A549 (cell line): ENCODE measurements around the gene LGR4. TPM values are rescaled to one million over a fixed set of nuclear protein-coding genes. Genes with fewer than 3 reads are reported as not detected.

Experiments
- ATAC-seq, 2 experiments: fragments of 200-7000 bp in 1 of 2; fragments of >200 bp in 1 of 2; cut with Nextera tagmentation in 1 of 2; cut with Tn5 transposase in 1 of 2; 3 replicates each; pipeline versions ENCODE4 v1.8.0 to v1.9.1; 2018 to 2020; ENCODE audit warnings: mild to moderate bottlenecking in 1 of 2, moderate library complexity in 1 of 2
- CTCF ChIA-PET: fragments of 300-600 bp; sonication (Branson Sonifier 250); formaldehyde crosslinking; extraction: SDS; loops from one replicate; lab custom pipeline; 2021; ENCODE audit warnings: antibody characterized with exemption, inconsistent platforms; lab: Yijun Ruan, JAX
- POLR2A ChIA-PET: fragments of 350-600 bp; formaldehyde crosslinking; extraction: SDS; loops from one replicate; lab custom pipeline; 2021; ENCODE audit warnings: antibody characterized with exemption, inconsistent platforms; lab: Yijun Ruan, JAX
- DNase-seq, 2 experiments: peaks; one replicate each; pipeline versions ENCODE4 v3.0.0 to v3.0.0-alpha.2; 2011 to 2016; ENCODE audit warnings: low read depth in 1 of 2, low spot score in 1 of 2
- FAIRE-seq: peaks from 2 replicates; lab custom pipeline; 2011; peaks lifted over from hg19 to GRCh38; lab: Jason Lieb, UNC
- H3K27ac ChIP-seq, 2 experiments: fragments of >200 bp; sonication (Bioruptor Twin); formaldehyde crosslinking; 3 replicates each; pipeline ENCODE4 v1.5.1; 2016 to 2017
- H3K4me1 ChIP-seq: fragments of >200 bp; sonication (Bioruptor Twin); formaldehyde crosslinking; 3 replicates; pipeline ENCODE4 v1.6.1; 2016
- H3K4me2 ChIP-seq: fragments of >200 bp; sonication (Bioruptor Twin); formaldehyde crosslinking; 3 replicates; pipeline ENCODE4 v1.6.1; 2016
- H3K4me3 ChIP-seq: fragments of >200 bp; sonication (Bioruptor Twin); formaldehyde crosslinking; 3 replicates; pipeline ENCODE4 v1.5.1; 2016
- H3K9me3 ChIP-seq: fragments of >200 bp; sonication (Bioruptor Twin); formaldehyde crosslinking; 3 replicates; pipeline ENCODE4 v1.6.1; 2016
- CEBPB ChIP-seq, 2 experiments: fragments of >200 bp in 1 of 2; sonication (Bioruptor Twin) in 1 of 2; formaldehyde crosslinking in 1 of 2; IDR thresholded peaks; 2 replicates each; pipeline ENCODE4 v1.6.1; 2012 to 2016
- CHD2 ChIP-seq: fragments of 150-350 bp; IDR thresholded peaks from 2 replicates; pipeline ENCODE4 v1.6.1; 2014; ENCODE audit warnings: low read length; ENCODE audit not compliant: partially characterized antibody
- EP300 ChIP-seq, 2 experiments: fragments of >200 bp; sonication (Bioruptor Twin); formaldehyde crosslinking; IDR thresholded peaks; 2 replicates in 1 of 2; 3 replicates in 1 of 2; pipeline ENCODE4 v1.6.1; 2016 to 2017
- FOSB ChIP-seq: fragments of 250-450 bp; sonication (Bioruptor Pico); IDR thresholded peaks from 2 replicates; pipeline ENCODE4 v1.5.0; 2020; ENCODE audit warnings: mild to moderate bottlenecking, moderate library complexity
- FOXS1 ChIP-seq: fragments of 250-450 bp; sonication (Bioruptor Pico); IDR thresholded peaks from 2 replicates; pipeline ENCODE4 v1.5.0; 2020; ENCODE audit warnings: mild to moderate bottlenecking, moderate library complexity
- HDAC2 ChIP-seq: fragments of 200-600 bp; sonication (generic); IDR thresholded peaks from 2 replicates; pipeline ENCODE4 v1.6.1; 2016
- HOXA7 ChIP-seq: fragments of 250-450 bp; sonication (Bioruptor Pico); IDR thresholded peaks from 2 replicates; pipeline ENCODE4 v1.5.0; 2020; ENCODE audit warnings: mild to moderate bottlenecking, moderate library complexity
- JUN ChIP-seq, 2 experiments: fragments of >200 bp; sonication (Bioruptor Twin); formaldehyde crosslinking; IDR thresholded peaks; 2 replicates in 1 of 2; 3 replicates in 1 of 2; pipeline ENCODE4 v1.6.1; 2016 to 2017
- JUNB ChIP-seq: fragments of >200 bp; sonication (Bioruptor Twin); formaldehyde crosslinking; IDR thresholded peaks from 2 replicates; pipeline ENCODE4 v1.6.1; 2016
- KDM5A ChIP-seq: fragments of 200-600 bp; sonication (generic); IDR thresholded peaks from 2 replicates; pipeline ENCODE4 v1.6.1; 2016; ENCODE audit warnings: antibody characterized with exemption, mild to moderate bottlenecking
- MAFK ChIP-seq: fragments of 450-650 bp; IDR thresholded peaks from 2 replicates; pipeline ENCODE4 v1.6.1; 2014; ENCODE audit not compliant: partially characterized antibody
- MAZ ChIP-seq: fragments of 150-350 bp; IDR thresholded peaks from 2 replicates; pipeline ENCODE4 v1.6.1; 2014; ENCODE audit warnings: antibody characterized with exemption, low read depth, low read length, borderline replicate concordance
- NR3C1 ChIP-seq: fragments of >200 bp; sonication (Bioruptor Twin); formaldehyde crosslinking; IDR thresholded peaks from 3 replicates; pipeline ENCODE4 v1.6.1; 2017
- POLR2A ChIP-seq: IDR thresholded peaks from 2 replicates; pipeline ENCODE4 v1.6.1; 2012; ENCODE audit warnings: mild to moderate bottlenecking, low read length
- POLR2AphosphoS2 ChIP-seq: conservative IDR thresholded peaks from 2 replicates; pipeline ENCODE4 v1.6.1; 2012; ENCODE audit warnings: low read length, improper control_type of control experiment, inconsistent platforms
- SREBF2 ChIP-seq: fragments of 450-650 bp; IDR thresholded peaks from 2 replicates; pipeline ENCODE4 v1.6.1; 2014; ENCODE audit warnings: mild to moderate bottlenecking, moderate library complexity
- TFCP2L1 ChIP-seq: fragments of 250-450 bp; sonication (Bioruptor Pico); IDR thresholded peaks from 2 replicates; pipeline ENCODE4 v1.5.0; 2021; ENCODE audit warnings: mild to moderate bottlenecking
- TP53 ChIP-seq: fragments of 250-450 bp; sonication (Bioruptor Pico); IDR thresholded peaks from 2 replicates; pipeline ENCODE4 v1.5.0; 2021; ENCODE audit warnings: mild to moderate bottlenecking, moderate library complexity
- ZC3H11A ChIP-seq: fragments of 450-650 bp; IDR thresholded peaks from 2 replicates; pipeline ENCODE4 v1.6.1; 2014; ENCODE audit warnings: antibody characterized with exemption, mild to moderate bottlenecking
- ZSCAN20 ChIP-seq: fragments of 250-450 bp; sonication (Bioruptor Pico); IDR thresholded peaks from 2 replicates; pipeline ENCODE4 v1.8.0; 2022; ENCODE audit warnings: mild to moderate bottlenecking, moderate library complexity
- WGBS: methylation state at CpG from one replicate; pipeline ENCODE4 v1.1.6; 2017; ENCODE audit errors: missing lambda C conversion rate; 5-methylcytosine and 5-hydroxymethylcytosine counted together
- polyA plus RNA-seq, 4 experiments: library from polyadenylated mRNA; depleted of rRNA in 3 of 4; stranded (reverse); fragments of >200 nt; fragmentation: RNase III in 1 of 4; extraction: RNeasy Plus Mini Kit Qiagen cat#74134 plus additional on column Dnase treatment in 1 of 4; gene quantifications; 2 replicates in 3 of 4; 3 replicates in 1 of 4; pipeline ENCODE4 v1.2.3, GENCODE V29; 2011 to 2017
- TF ChIP-seq, protein P1 (sequence below): fragments of >200 bp; sonication (Bioruptor Twin); formaldehyde crosslinking; IDR thresholded peaks from 3 replicates; pipeline ENCODE4 v1.6.1; 2016
- TF ChIP-seq, protein P2 (sequence below): fragments of >200 bp; sonication (Bioruptor Twin); formaldehyde crosslinking; IDR thresholded peaks from 3 replicates; pipeline ENCODE4 v1.5.1; 2016
- TF ChIP-seq, protein P3 (sequence below): fragments of 150-350 bp; IDR thresholded peaks from 2 replicates; pipeline ENCODE4 v1.6.1; 2014; ENCODE audit warnings: low read depth, mild to moderate bottlenecking, low read length
- TF ChIP-seq, protein P4 (sequence below): fragments of 450-650 bp; IDR thresholded peaks from 2 replicates; pipeline ENCODE4 v1.6.1; 2014; ENCODE audit warnings: antibody characterized with exemption
- TF ChIP-seq, protein P5 (sequence below): IDR thresholded peaks from 2 replicates; pipeline ENCODE4 v1.6.1; 2012
- TF ChIP-seq, protein P6 (sequence below): IDR thresholded peaks from 2 replicates; pipeline ENCODE4 v1.6.1; 2012; ENCODE audit warnings: low read depth, borderline replicate concordance
- TF ChIP-seq, protein P7 (sequence below): fragments of 250-450 bp; sonication (Bioruptor Pico); IDR thresholded peaks from 2 replicates; pipeline ENCODE4 v1.5.0; 2020; ENCODE audit warnings: low read depth, mild to moderate bottlenecking, moderate library complexity

The LGR4 gene
- polyA plus RNA-seq, 2 of the 4 experiments (the other 2 are of a cell fraction): 41.2 to 130 TPM

DNA sequence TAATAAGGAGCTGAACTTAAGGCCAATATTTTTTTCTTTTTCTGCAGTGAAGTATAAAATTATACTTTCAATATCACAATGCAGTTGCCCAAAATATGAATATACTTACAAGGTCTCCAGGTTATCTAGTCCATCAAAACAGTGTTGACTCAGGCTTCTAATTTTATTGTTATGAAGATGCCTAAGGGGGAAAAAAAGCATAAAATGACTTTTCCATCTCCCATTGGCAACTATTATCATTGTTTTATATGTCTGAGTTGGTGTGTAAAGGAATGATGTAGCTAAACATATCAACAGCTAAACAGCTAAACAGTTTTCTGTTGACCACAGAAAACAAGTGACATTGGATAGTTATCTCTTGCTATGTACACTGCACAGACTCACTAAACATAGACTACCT is 88.4 kb downstream of the LGR4 start:
- ChIA-PET CTCF (interaction anchor here (1.2 to 2.1 kb wide), 4 partner anchors 9 to 102 kb away, joined by 3 to 8 read pairs (median 4); partner anchors contain the start of gene LGR4), POLR2A (no interaction called here)
- no peaks in the 10 kb centered on the region for H3K9me3 ChIP-seq
- peak overlapping the region; percentile 64; the same call in 2 of the 3 replicates for H3K4me2 ChIP-seq
- peaks cover 91% of the 10 kb centered on the region for H3K4me1 ChIP-seq
- H3K4me3 ChIP-seq: no peak overlapping the region
- peak overlapping the region in 1 of 2 experiments; percentile 53; a peak in 2 of 6 replicates for H3K27ac ChIP-seq
- TF ChIP-seq SREBF2: no peak
- TF ChIP-seq POLR2AphosphoS2: no peak
- no peak for TF ChIP-seq JUNB
- TF ChIP-seq, protein P1, sequence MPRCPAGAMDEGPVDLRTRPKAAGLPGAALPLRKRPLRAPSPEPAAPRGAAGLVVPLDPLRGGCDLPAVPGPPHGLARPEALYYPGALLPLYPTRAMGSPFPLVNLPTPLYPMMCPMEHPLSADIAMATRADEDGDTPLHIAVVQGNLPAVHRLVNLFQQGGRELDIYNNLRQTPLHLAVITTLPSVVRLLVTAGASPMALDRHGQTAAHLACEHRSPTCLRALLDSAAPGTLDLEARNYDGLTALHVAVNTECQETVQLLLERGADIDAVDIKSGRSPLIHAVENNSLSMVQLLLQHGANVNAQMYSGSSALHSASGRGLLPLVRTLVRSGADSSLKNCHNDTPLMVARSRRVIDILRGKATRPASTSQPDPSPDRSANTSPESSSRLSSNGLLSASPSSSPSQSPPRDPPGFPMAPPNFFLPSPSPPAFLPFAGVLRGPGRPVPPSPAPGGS: no peak
- TF ChIP-seq MAZ: no peak
- TF ChIP-seq, protein P2, sequence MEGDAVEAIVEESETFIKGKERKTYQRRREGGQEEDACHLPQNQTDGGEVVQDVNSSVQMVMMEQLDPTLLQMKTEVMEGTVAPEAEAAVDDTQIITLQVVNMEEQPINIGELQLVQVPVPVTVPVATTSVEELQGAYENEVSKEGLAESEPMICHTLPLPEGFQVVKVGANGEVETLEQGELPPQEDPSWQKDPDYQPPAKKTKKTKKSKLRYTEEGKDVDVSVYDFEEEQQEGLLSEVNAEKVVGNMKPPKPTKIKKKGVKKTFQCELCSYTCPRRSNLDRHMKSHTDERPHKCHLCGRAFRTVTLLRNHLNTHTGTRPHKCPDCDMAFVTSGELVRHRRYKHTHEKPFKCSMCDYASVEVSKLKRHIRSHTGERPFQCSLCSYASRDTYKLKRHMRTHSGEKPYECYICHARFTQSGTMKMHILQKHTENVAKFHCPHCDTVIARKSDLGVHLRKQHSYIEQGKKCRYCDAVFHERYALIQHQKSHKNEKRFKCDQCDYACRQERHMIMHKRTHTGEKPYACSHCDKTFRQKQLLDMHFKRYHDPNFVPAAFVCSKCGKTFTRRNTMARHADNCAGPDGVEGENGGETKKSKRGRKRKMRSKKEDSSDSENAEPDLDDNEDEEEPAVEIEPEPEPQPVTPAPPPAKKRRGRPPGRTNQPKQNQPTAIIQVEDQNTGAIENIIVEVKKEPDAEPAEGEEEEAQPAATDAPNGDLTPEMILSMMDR: no peak
- no peak for TF ChIP-seq POLR2A
- TF ChIP-seq NR3C1: no peak
- TF ChIP-seq, protein P3, sequence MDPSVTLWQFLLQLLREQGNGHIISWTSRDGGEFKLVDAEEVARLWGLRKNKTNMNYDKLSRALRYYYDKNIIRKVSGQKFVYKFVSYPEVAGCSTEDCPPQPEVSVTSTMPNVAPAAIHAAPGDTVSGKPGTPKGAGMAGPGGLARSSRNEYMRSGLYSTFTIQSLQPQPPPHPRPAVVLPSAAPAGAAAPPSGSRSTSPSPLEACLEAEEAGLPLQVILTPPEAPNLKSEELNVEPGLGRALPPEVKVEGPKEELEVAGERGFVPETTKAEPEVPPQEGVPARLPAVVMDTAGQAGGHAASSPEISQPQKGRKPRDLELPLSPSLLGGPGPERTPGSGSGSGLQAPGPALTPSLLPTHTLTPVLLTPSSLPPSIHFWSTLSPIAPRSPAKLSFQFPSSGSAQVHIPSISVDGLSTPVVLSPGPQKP: no peak
- TF ChIP-seq ZSCAN20 (CRISPR knock-in tag): no peak
- ATAC-seq (no peak), FAIRE-seq (no peak), DNase-seq (no peak)

DNA sequence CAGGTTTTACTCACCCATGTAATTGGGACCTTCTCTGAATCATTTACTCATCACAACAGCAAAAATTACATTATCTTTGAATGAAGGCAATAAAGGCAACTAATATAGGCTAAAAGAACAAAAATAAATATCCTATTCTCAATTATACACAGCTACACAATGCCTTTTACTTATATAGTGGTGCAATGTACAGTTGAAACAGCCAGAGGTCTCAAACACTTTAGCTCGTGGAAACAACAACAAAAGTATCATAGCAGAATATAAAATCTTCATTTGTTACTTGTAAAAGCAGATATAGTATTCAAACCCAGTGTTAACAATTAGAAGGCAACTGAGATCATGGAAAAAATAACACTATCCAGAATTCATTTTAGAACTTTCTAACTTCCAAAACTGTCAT is 88.9 kb downstream of the LGR4 start:
- CTCF ChIA-PET: interaction anchor here (1.0 to 2.1 kb wide), 5 partner anchors 8 to 102 kb away, joined by 3 to 6 read pairs (median 4); no protein-coding TSS in a partner anchor
- ATAC-seq: no peak
- DNase-seq: no peak
- POLR2A ChIA-PET: no interaction called here
- H3K4me1 ChIP-seq: peaks cover 85% of the 10 kb centered on the region
- no peak for FAIRE-seq
- TF ChIP-seq KDM5A: no peak
- H3K9me3 ChIP-seq: no peaks in the 10 kb centered on the region
- H3K4me3 ChIP-seq: no peak overlapping the region
- H3K27ac ChIP-seq: peak overlapping the region in 1 of 2 experiments; percentile 2; a peak in 1 of 6 replicates
- 78% methylated on average over 1 of the region's 1 CpG for WGBS
- no peak overlapping the region; the same call in 2 of the 3 replicates for H3K4me2 ChIP-seq

DNA sequence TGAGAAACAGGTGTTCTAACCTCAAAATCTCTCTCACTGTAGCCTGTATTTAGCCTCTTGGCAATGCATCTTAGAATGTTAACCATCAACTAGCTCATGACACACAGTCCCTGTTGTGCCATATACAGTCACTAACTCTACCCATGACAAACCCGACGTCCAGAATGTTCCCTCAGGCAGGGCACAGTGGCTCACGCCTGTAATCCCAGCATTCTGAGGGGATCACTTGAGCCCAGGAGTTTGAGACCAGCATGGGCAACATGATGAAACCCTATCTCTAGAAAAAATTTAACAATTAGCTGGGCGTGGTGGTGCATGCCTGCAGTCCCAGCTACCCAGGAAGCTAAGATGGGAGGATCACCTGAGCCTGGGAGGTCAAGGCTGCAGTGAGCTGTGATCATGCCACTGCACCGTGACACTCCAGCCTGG is 91.3 kb downstream of the LGR4 start:
- FAIRE-seq (no peak), ATAC-seq (peak; percentile 59 to 82; a peak in 4 of 6 replicates), DNase-seq (peak in 1 of 2 experiments; percentile 39)
- Histone ChIP-seq H3K4me3 (no peak overlapping the region), H3K4me1 (peaks cover 66% of the 10 kb centered on the region), H3K9me3 (no peaks in the 10 kb centered on the region), H3K4me2 (peak overlapping the region; percentile 41), H3K27ac (peak overlapping the region; percentile 52 to 63)
- WGBS: 13% methylated on average over 5 of the region's 5 CpGs
- POLR2A ChIA-PET: no interaction called here
- CTCF ChIA-PET: interaction anchor here (0.9 to 1.5 kb wide), 4 partner anchors 8 to 197 kb away, joined by 3 to 4 read pairs (median 3); partner anchors contain the start of gene CCDC34
- TF ChIP-seq FOXS1 (CRISPR knock-in tag): no peak
- TF ChIP-seq POLR2AphosphoS2: no peak
- no peak for TF ChIP-seq ZC3H11A
- no peak for TF ChIP-seq CEBPB (IDR thresholded peaks at IDR 0.05)
- TF ChIP-seq, protein P4, sequence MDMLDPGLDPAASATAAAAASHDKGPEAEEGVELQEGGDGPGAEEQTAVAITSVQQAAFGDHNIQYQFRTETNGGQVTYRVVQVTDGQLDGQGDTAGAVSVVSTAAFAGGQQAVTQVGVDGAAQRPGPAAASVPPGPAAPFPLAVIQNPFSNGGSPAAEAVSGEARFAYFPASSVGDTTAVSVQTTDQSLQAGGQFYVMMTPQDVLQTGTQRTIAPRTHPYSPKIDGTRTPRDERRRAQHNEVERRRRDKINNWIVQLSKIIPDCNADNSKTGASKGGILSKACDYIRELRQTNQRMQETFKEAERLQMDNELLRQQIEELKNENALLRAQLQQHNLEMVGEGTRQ: no peak
- TF ChIP-seq, protein P5, sequence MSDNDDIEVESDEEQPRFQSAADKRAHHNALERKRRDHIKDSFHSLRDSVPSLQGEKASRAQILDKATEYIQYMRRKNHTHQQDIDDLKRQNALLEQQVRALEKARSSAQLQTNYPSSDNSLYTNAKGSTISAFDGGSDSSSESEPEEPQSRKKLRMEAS: no peak
- no peak for TF ChIP-seq TP53 (CRISPR knock-in tag)
- TF ChIP-seq EP300 (IDR thresholded peaks at IDR 0.05): no peak
- no peak for TF ChIP-seq MAFK
- TF ChIP-seq TFCP2L1 (CRISPR knock-in tag): no peak
- TF ChIP-seq, protein P3: no peak
- TF ChIP-seq HOXA7: no peak
- TF ChIP-seq, protein P6, sequence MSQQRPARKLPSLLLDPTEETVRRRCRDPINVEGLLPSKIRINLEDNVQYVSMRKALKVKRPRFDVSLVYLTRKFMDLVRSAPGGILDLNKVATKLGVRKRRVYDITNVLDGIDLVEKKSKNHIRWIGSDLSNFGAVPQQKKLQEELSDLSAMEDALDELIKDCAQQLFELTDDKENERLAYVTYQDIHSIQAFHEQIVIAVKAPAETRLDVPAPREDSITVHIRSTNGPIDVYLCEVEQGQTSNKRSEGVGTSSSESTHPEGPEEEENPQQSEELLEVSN: no peak
- no peak for TF ChIP-seq MAZ
- TF ChIP-seq CHD2: no peak
- TF ChIP-seq, protein P7, sequence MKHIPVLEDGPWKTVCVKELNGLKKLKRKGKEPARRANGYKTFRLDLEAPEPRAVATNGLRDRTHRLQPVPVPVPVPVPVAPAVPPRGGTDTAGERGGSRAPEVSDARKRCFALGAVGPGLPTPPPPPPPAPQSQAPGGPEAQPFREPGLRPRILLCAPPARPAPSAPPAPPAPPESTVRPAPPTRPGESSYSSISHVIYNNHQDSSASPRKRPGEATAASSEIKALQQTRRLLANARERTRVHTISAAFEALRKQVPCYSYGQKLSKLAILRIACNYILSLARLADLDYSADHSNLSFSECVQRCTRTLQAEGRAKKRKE: no peak
- no peak for TF ChIP-seq JUN (IDR thresholded peaks at IDR 0.05)
- TF ChIP-seq FOSB (CRISPR knock-in tag): no peak
- no peak for TF ChIP-seq HDAC2
